SU-DHL-6 (cell line): ENCODE measurements around the gene WDR72.

Source experiments
- H2AFZ ChIP-seq: fragments of 200-600 bp; sonication (generic); 2 replicates; pipeline ENCODE4 v1.6.1; 2014; ENCODE audit warnings: low read depth, mild to moderate bottlenecking, moderate library complexity, mixed read lengths, antibody characterized with exemption, low read length; ENCODE audit not compliant: severe bottlenecking
- H3F3A ChIP-seq: fragments of 200-600 bp; shearing (Covaris generic); 2 replicates; pipeline ENCODE4 v1.6.0; 2016; ENCODE audit warnings: antibody characterized with exemption, mild to moderate bottlenecking; ENCODE audit not compliant: insufficient read depth
- H3K27ac ChIP-seq: fragments of 200-600 bp; sonication (generic); 2 replicates; pipeline ENCODE4 v1.5.1; 2016; ENCODE audit warnings: low read depth, mild to moderate bottlenecking, low read length, moderate library complexity, mixed read lengths
- H3K27me3 ChIP-seq: fragments of 200-600 bp; sonication (generic), shearing (Covaris generic); 2 replicates; pipeline ENCODE4 v1.6.0; 2014; ENCODE audit warnings: mild to moderate bottlenecking, low read length
- H3K36me3 ChIP-seq: fragments of 200-600 bp; sonication (generic); 2 replicates; pipeline ENCODE4 v1.6.1; 2014; ENCODE audit warnings: mild to moderate bottlenecking, low read length, mixed read lengths
- H3K4me2 ChIP-seq: fragments of 300-600, 200-600 bp; shearing (Covaris generic), sonication (generic); 2 replicates; pipeline ENCODE4 v1.6.0; 2014; ENCODE audit warnings: low read length, low read depth, mild to moderate bottlenecking; ENCODE audit not compliant: poor library complexity, severe bottlenecking
- H3K4me3 ChIP-seq: fragments of 200-600 bp; sonication (generic); 2 replicates; pipeline ENCODE4 v1.5.1; 2014; ENCODE audit warnings: antibody characterized with exemption, low read length, mild to moderate bottlenecking, mixed read lengths; ENCODE audit not compliant: insufficient read depth, poor library complexity, severe bottlenecking
- H3K79me2 ChIP-seq: fragments of 200-600 bp; sonication (generic); 2 replicates; pipeline ENCODE4 v1.6.1; 2014; ENCODE audit warnings: mild to moderate bottlenecking, low read length, moderate library complexity; ENCODE audit not compliant: insufficient read depth
- H3K9ac ChIP-seq: fragments of 200-600 bp; sonication (generic); 2 replicates; pipeline ENCODE4 v1.7.0; 2014; ENCODE audit warnings: mild to moderate bottlenecking, low read length
- H3K9me2 ChIP-seq: fragments of 200-600 bp; sonication (generic); replicated peaks from 2 replicates; pipeline ENCODE4 v1.6.1; 2014; ENCODE audit warnings: low read length; ENCODE audit not compliant: insufficient read depth
- H3K9me3 ChIP-seq: fragments of 200-600 bp; sonication (generic); 2 replicates; pipeline ENCODE4 v1.6.1; 2014; ENCODE audit warnings: low read length, mixed read lengths; ENCODE audit not compliant: insufficient read depth
- H4K20me1 ChIP-seq: fragments of 200-600 bp; sonication (generic); 2 replicates; pipeline ENCODE4 v1.6.1; 2014; ENCODE audit warnings: low read depth, mild to moderate bottlenecking, antibody characterized with exemption, low read length, moderate library complexity, mixed read lengths
- EZH2phosphoT487 ChIP-seq: fragments of 200-600 bp; sonication (generic), shearing (Covaris generic); conservative IDR thresholded peaks from 2 replicates; pipeline ENCODE4 v1.6.1; 2018; ENCODE audit warnings: mild to moderate bottlenecking, antibody characterized with exemption, low read length, moderate library complexity, mixed read lengths
- TF ChIP-seq, protein P1 (sequence below): fragments of 200-600 bp; sonication (generic); IDR thresholded peaks from one replicate; pipeline ENCODE4 v1.5.1; 2017; ENCODE audit warnings: antibody characterized with exemption, mild to moderate bottlenecking, low read length, moderate library complexity; ENCODE audit not compliant: insufficient read depth, poor library complexity, severe bottlenecking

The WDR72 gene

DNA sequence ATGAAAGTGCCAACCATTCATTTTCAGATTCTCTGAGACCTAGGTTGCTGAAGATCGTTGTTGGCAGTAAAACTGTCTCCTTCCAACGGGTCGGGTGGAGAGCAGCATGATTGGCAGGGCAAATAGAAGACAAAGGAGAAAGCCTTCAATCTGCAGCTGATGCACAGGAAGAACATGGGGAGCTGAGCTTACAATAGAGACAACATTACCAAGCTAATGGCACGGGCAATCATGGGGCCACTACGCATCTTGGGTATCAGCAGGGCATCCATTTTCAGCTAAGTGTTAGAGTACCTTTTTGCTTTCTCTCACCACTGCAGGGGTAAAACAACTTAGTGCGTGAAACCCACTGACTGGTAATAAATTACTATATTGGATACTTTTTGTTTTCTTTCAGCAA, 114.8 kb downstream of the WDR72 start:
- H3K27ac ChIP-seq: no peak overlapping the region
- TF ChIP-seq, protein P1, sequence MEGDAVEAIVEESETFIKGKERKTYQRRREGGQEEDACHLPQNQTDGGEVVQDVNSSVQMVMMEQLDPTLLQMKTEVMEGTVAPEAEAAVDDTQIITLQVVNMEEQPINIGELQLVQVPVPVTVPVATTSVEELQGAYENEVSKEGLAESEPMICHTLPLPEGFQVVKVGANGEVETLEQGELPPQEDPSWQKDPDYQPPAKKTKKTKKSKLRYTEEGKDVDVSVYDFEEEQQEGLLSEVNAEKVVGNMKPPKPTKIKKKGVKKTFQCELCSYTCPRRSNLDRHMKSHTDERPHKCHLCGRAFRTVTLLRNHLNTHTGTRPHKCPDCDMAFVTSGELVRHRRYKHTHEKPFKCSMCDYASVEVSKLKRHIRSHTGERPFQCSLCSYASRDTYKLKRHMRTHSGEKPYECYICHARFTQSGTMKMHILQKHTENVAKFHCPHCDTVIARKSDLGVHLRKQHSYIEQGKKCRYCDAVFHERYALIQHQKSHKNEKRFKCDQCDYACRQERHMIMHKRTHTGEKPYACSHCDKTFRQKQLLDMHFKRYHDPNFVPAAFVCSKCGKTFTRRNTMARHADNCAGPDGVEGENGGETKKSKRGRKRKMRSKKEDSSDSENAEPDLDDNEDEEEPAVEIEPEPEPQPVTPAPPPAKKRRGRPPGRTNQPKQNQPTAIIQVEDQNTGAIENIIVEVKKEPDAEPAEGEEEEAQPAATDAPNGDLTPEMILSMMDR: no peak
- no peak for TF ChIP-seq EZH2phosphoT487
- H3K27me3 ChIP-seq: no peaks in the 10 kb centered on the region
- no peaks in the 10 kb centered on the region for H3K9me2 ChIP-seq
- H3K4me2 ChIP-seq: no peak overlapping the region
- no peaks in the 10 kb centered on the region for H4K20me1 ChIP-seq
- no peaks in the 10 kb centered on the region for H3K9me3 ChIP-seq
- H3K79me2 ChIP-seq: no peaks in the 10 kb centered on the region
- no peak overlapping the region for H3K4me3 ChIP-seq
- no peak overlapping the region for H3K9ac ChIP-seq
- H3K36me3 ChIP-seq: no peaks in the 10 kb centered on the region
- H3F3A ChIP-seq: no peaks in the 10 kb centered on the region
- no peak overlapping the region for H2AFZ ChIP-seq

DNA sequence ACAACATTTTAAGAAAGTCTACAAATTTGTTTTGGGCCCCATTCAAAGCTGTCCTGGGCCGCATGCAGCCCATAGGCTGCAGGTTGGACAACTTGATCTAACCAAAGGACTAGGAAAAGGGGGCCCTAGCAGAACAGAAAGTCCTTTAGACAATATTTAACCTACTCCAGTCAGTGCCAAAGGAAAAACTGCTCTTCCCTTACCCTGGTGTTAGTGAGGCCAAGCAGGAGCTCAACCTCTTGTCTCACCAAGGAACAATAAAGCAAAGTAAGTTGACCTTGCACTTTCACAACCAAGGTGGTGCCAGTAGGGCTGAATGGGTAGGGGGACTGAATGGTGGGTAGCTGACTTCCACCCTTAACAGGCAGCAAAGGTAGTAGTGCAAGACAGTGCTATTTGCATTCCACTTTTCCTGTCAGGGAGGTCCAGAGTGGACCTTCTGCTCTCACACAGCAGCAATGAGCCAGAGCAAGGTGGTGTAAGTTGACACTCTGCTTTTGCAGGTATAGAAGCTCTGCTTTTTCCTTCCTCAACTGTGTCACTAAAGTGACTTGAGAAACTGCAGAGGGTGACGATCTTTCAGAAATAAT, 124.9 kb downstream of the WDR72 start:
- H3K4me2 ChIP-seq: no peak overlapping the region
- no peaks in the 10 kb centered on the region for H3F3A ChIP-seq
- TF ChIP-seq, protein P1: no peak
- TF ChIP-seq EZH2phosphoT487: no peak
- H3K36me3 ChIP-seq: no peaks in the 10 kb centered on the region
- H3K9me2 ChIP-seq: no peaks in the 10 kb centered on the region
- no peaks in the 10 kb centered on the region for H3K79me2 ChIP-seq
- no peak overlapping the region for H3K27ac ChIP-seq
- no peaks in the 10 kb centered on the region for H3K27me3 ChIP-seq
- H2AFZ ChIP-seq: no peak overlapping the region
- H3K4me3 ChIP-seq: no peak overlapping the region
- peaks cover 9% of the 10 kb centered on the region; the same call in 1 of the 2 replicates for H3K9me3 ChIP-seq
- H4K20me1 ChIP-seq: no peaks in the 10 kb centered on the region
- H3K9ac ChIP-seq: no peak overlapping the region

DNA sequence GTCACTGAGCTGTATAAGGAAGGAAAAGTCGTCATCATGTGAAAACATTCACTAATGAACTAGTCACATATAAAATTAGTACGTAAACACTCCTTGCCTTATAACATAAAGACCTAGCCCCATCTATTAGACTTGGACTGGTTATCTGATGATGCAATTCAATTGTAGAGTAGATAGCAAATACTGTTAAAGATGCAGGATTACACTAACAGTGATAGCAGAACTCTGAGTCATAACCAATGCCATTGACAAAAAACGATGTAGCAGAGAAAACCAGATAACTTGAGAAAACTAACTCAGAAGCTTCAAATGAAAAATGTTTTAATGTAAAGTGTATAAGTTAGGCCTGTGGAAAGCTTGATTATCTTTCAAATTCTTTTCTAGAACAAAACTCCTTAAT, 132.2 kb downstream of the WDR72 start:
- Histone ChIP-seq H3K27me3 (no peaks in the 10 kb centered on the region), H3K4me2 (no peak overlapping the region), H3K9me3 (peaks cover 7% of the 10 kb centered on the region; the same call in 1 of the 2 replicates), H3K79me2 (no peaks in the 10 kb centered on the region), H3K4me3 (no peak overlapping the region), H3K9me2 (no peaks in the 10 kb centered on the region; the same call in 1 of the 2 replicates), H3K9ac (no peak overlapping the region), H4K20me1 (no peaks in the 10 kb centered on the region), H3F3A (no peaks in the 10 kb centered on the region), H3K27ac (no peak overlapping the region), H2AFZ (no peak overlapping the region), H3K36me3 (no peaks in the 10 kb centered on the region)
- TF ChIP-seq, protein P1: no peak
- TF ChIP-seq EZH2phosphoT487: no peak
